ENCODE results near the gene ALDOC.
"Not testable (repeated sequence)": the region's sequence is repeated elsewhere in the genome, so short reads cannot be mapped to it uniquely, and the experiment has no call there.

The ALDOC gene

GRCh38 chr17:28576758-28577465 is at the start of gene ALDOC:
Gene ALDOC (minus strand): TSS chr17:28576895. CDS start chr17:28575532, 1,363 bp downstream.
- DNase-seq (ENCODE audit: low read depth in 2 of 2): peak; percentile 97 to 98

GRCh38 chr17:28624148-28624547 is 47.5 kb upstream of the ALDOC start:
- DNase-seq (ENCODE audit: low read depth in 2 of 2): no peak

GRCh38 chr17:28623696-28624095 is 47.0 kb upstream of the ALDOC start:
- no peak for DNase-seq (ENCODE audit: low read depth in 2 of 2)

GRCh38 chr17:28622186-28622585 is 45.5 kb upstream of the ALDOC start:
- DNase-seq (ENCODE audit: low read depth in 2 of 2): no peak

- no peak for DNase-seq (ENCODE audit: low read depth in 2 of 2)
Measured at GRCh38 chr17:28620010-28620409, 43.3 kb upstream of the ALDOC start.

GRCh38 chr17:28618464-28618863 is 41.8 kb upstream of the ALDOC start:
- no peak for DNase-seq (ENCODE audit: low read depth in 2 of 2)

GRCh38 chr17:28616281-28616680 is 39.6 kb upstream of the ALDOC start:
- no peak for DNase-seq (ENCODE audit: low read depth in 2 of 2)

GRCh38 chr17:28615260-28615940 is 38.7 kb upstream of the ALDOC start:
- DNase-seq (ENCODE audit: low read depth in 2 of 2): no peak

GRCh38 chr17:28613931-28614381 is 37.3 kb upstream of the ALDOC start, which contains the start of gene RSKR:
Gene RSKR (minus strand): TSS chr17:28614185. CDS start chr17:28614161, 24 bp downstream.
- DNase-seq (ENCODE audit: low read depth in 2 of 2): no peak

- DNase-seq (ENCODE audit: low read depth in 2 of 2): peak in 1 of 2 donors; percentile 11
Measured at GRCh38 chr17:28612936-28613872, 36.5 kb upstream of the ALDOC start.

- DNase-seq (ENCODE audit: low read depth in 2 of 2): no peak
Measured at GRCh38 chr17:28612531-28612930, 35.8 kb upstream of the ALDOC start.

- no peak for DNase-seq (ENCODE audit: low read depth in 2 of 2)
Measured at GRCh38 chr17:28610376-28610775, 33.7 kb upstream of the ALDOC start.

- DNase-seq (ENCODE audit: low read depth in 2 of 2): not testable (repeated sequence)
Measured at GRCh38 chr17:28604031-28604430, 27.3 kb upstream of the ALDOC start.

- peak; percentile 56 to 58 for DNase-seq (ENCODE audit: low read depth in 2 of 2)
Measured at GRCh38 chr17:28599311-28600184, 22.9 kb upstream of the ALDOC start.

GRCh38 chr17:28598799-28599310 is 22.2 kb upstream of the ALDOC start, which contains the start of gene SPAG5:
Gene SPAG5 (minus strand): TSS chr17:28599025. CDS start chr17:28598946, 79 bp downstream.
- peak; percentile 89 to 92 for DNase-seq (ENCODE audit: low read depth in 2 of 2)

- DNase-seq (ENCODE audit: low read depth in 2 of 2): no peak
Measured at GRCh38 chr17:28598389-28598788, 21.7 kb upstream of the ALDOC start.

- DNase-seq (ENCODE audit: low read depth in 2 of 2): no peak
Measured at GRCh38 chr17:28597606-28598383, 21.1 kb upstream of the ALDOC start.

- DNase-seq (ENCODE audit: low read depth in 2 of 2): no peak
Measured at GRCh38 chr17:28592260-28592659, 15.6 kb upstream of the ALDOC start.

- DNase-seq (ENCODE audit: low read depth in 2 of 2): no peak
Measured at GRCh38 chr17:28585851-28586250, 9.2 kb upstream of the ALDOC start.

- no peak for DNase-seq (ENCODE audit: low read depth in 2 of 2)
Measured at GRCh38 chr17:28584434-28584833, 7.7 kb upstream of the ALDOC start.

All from stimulated activated CD4-positive, alpha-beta T cell treated with anti-CD3 and anti-CD28 coated beads, Interleukin-4, amount 100 ng/mL, for 48 hours (primary cell).